Hepatocyte (in vitro differentiated cells): ENCODE measurements around the gene CLDN18.

Experiments used
- CTCF ChIP-seq: fragments of 200-600 bp; sonication (generic); IDR thresholded peaks from 2 replicates; pipeline ENCODE4 v1.5.1; 2016; ENCODE audit warnings: antibody characterized with exemption, mild to moderate bottlenecking; ENCODE audit not compliant: poor library complexity
- EZH2 ChIP-seq: fragments of 200-600 bp; sonication (generic); IDR thresholded peaks from 2 replicates; pipeline ENCODE4 v1.6.1; 2016; ENCODE audit warnings: antibody characterized with exemption, mild to moderate bottlenecking, borderline replicate concordance

DNA sequence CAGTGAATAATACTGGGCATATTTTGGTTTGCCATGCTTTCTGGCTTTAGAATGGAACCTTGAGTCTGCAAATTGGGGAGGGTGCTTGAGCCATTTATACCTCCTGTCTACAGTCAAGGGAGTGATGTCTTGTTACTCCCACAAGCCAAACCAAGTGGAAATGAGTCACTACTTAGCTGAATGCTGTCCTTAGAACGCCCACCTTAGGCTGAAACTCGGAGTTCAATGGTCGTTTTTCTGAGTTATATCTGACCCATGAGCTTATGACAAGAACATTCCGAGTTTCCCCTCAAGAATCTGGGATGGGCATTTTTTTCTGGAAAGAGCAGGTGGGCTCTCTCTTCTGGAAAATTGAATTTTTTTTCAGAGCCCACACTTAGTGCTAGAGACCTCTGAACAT, 17.4 kb upstream of the CLDN18 start:
- TF ChIP-seq CTCF, result no peak
- no peak for TF ChIP-seq EZH2
